Fibroblast of pulmonary artery (primary cell): ENCODE measurements around the gene GABRG3.
A peak's percentile ranks its signal among the peaks of the same experiment; 100 is the strongest.

Experiments
- DNase-seq: peaks from one replicate; pipeline ENCODE4 v3.0.0-alpha.2; 2010; ENCODE audit warnings: low read depth
- H3K4me3 ChIP-seq: replicated peaks from 2 replicates; pipeline ENCODE4 v1.5.1; 2011; ENCODE audit warnings: low read depth, mild to moderate bottlenecking, control low read depth, low read length, moderate library complexity
- CTCF ChIP-seq: IDR thresholded peaks from 2 replicates; pipeline ENCODE4 v1.5.1; 2011; ENCODE audit warnings: mild to moderate bottlenecking, control low read depth, low read length, inconsistent platforms; ENCODE audit errors: missing control alignments

Gene GABRG3

GRCh38 chr15:27091270-27091940, 120.4 kb downstream of the GABRG3 start:
- DNase-seq = peak; percentile 2
- TF ChIP-seq CTCF = no peak

GRCh38 chr15:27092390-27092789, 121.4 kb downstream of the GABRG3 start:
- H3K4me3 ChIP-seq = no peak overlapping the region
- no peak for TF ChIP-seq CTCF
- DNase-seq = no peak

More at GRCh38 chr15:27091270-27091940, 120.4 kb downstream of the GABRG3 start:
- H3K4me3 ChIP-seq = no peak overlapping the region

GRCh38 chr15:27094235-27094634, 123.3 kb downstream of the GABRG3 start:
- no peak for TF ChIP-seq CTCF
- no peak for DNase-seq
- no peak overlapping the region for H3K4me3 ChIP-seq

GRCh38 chr15:27095886-27096624, 125.1 kb downstream of the GABRG3 start:
- no peak for DNase-seq

GRCh38 chr15:27097506-27097905, 126.5 kb downstream of the GABRG3 start:
- TF ChIP-seq CTCF = no peak
- no peak overlapping the region for H3K4me3 ChIP-seq
- no peak for DNase-seq

More at GRCh38 chr15:27095886-27096624, 125.1 kb downstream of the GABRG3 start:
- no peak overlapping the region for H3K4me3 ChIP-seq
- TF ChIP-seq CTCF = no peak

GRCh38 chr15:27101982-27102381, 131.0 kb downstream of the GABRG3 start:
- no peak for TF ChIP-seq CTCF
- H3K4me3 ChIP-seq = no peak overlapping the region
- DNase-seq = no peak
